ENCODE data around the gene SLC38A4.

The SLC38A4 gene

DNA sequence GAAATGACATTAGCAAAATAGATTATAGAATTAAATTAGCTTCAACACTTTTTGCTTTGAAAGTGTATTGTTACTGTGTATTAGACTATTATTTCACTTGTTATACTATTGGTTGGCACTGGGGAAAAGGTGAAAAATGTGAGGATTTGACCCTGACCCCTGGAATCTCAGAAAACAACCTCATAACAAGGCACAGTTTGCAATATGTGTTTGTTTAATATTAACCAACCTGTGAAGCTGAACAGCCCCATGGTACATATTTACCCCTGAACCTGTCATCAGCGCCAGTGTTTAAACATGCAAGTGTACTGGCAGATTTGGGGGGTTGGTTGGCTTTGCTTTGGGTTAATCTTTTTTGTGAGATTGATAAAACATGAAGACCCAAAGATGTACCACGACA, 11.7 kb downstream of the SLC38A4 start:
- no peak overlapping the region for H3K27ac ChIP-seq (ENCODE audit: low read depth, low read length)
- no peaks in the 10 kb centered on the region for H3K9me3 ChIP-seq (ENCODE audit: control insufficient read depth, insufficient read depth, low read length)
- no peaks in the 10 kb centered on the region for H3K36me3 ChIP-seq (ENCODE audit: control insufficient read depth, insufficient read depth, low read length)
- H3K9ac ChIP-seq (ENCODE audit: low read depth, low read length) = no peak overlapping the region
- H3K27me3 ChIP-seq (ENCODE audit: control insufficient read depth, insufficient read depth, low read length) = no peaks in the 10 kb centered on the region
- no peak overlapping the region for H3K4me3 ChIP-seq (ENCODE audit: low read depth, low read length)
- peaks cover 6% of the 10 kb centered on the region; the same call in 1 of the 2 replicates for H3K4me1 ChIP-seq (ENCODE audit: control insufficient read depth, insufficient read depth, low read length)

DNA sequence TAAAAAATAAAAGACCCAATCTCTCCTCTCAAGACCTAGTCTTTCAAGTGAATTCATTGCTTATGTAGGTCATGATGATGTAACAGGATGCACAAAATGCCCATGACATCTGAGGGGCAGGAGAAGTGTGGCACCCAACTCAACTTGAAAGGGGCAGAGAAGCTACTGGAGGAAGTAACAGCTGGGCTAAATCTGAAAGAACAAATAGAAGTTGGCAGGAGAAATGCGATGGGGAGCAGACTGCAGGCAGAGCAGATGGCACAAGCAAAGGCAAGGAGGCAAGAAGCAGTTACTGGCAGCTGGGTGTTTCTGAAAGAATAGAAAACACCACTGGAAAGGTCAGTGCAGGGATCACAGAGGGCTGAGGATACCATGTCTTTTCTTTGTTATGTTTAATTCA, 14.6 kb downstream of the SLC38A4 start:
- no peaks in the 10 kb centered on the region for H3K9me3 ChIP-seq (ENCODE audit: control insufficient read depth, insufficient read depth, low read length)
- no peak overlapping the region for H3K9ac ChIP-seq (ENCODE audit: low read depth, low read length)
- H3K4me1 ChIP-seq (ENCODE audit: control insufficient read depth, insufficient read depth, low read length) = peaks cover 4% of the 10 kb centered on the region; the same call in 1 of the 2 replicates

DNA sequence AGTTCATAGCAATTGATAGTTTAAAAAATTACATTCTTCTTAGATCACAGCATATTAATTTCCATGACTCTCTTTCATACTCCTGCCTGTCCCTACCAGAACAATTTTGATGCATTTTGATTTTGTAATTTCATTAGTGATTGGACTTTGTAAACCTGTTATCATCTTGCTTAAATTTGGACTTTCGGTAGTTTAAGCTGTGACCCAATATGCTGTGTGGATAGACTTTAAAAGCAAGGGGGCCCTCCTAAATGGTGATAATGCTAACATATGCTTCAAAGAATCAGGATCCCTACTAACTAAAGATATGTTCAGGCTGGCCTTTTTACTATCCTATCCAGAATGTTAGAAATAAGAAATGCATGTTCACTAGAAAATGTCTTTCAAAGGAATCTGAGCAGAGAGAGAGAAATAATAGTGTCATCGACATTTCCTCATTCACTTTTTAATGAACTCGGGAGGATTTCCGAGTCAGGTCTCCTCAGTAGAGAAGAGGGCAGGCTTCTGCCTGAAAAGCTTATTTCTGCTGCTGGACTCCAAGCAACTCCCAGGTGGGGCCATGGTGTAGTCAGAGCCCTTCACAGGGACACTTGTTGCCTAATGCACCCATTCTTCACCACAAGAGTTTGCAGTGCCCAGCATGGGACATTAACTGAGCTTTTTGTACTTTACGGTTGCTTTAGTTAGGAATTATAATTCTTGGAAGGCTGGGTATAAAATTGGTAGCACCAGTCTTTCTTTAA, 16.7 kb downstream of the SLC38A4 start:
- H3K4me1 ChIP-seq (ENCODE audit: control insufficient read depth, insufficient read depth, low read length) = peaks cover 4% of the 10 kb centered on the region; the same call in 1 of the 2 replicates
- no peaks in the 10 kb centered on the region for H3K9me3 ChIP-seq (ENCODE audit: control insufficient read depth, insufficient read depth, low read length)
- no peaks in the 10 kb centered on the region for H3K27me3 ChIP-seq (ENCODE audit: control insufficient read depth, insufficient read depth, low read length)
- no peaks in the 10 kb centered on the region for H3K36me3 ChIP-seq (ENCODE audit: control insufficient read depth, insufficient read depth, low read length)
- no peak overlapping the region for H3K9ac ChIP-seq (ENCODE audit: low read depth, low read length)
- no peak overlapping the region for H3K4me3 ChIP-seq (ENCODE audit: low read depth, low read length)
- no peak overlapping the region for H3K27ac ChIP-seq (ENCODE audit: low read depth, low read length)

More for the DNA sequence above, 14.6 kb downstream of the SLC38A4 start:
- Histone ChIP-seq H3K27ac (ENCODE audit: low read depth, low read length) (no peak overlapping the region), H3K4me3 (ENCODE audit: low read depth, low read length) (no peak overlapping the region), H3K36me3 (ENCODE audit: control insufficient read depth, insufficient read depth, low read length) (no peaks in the 10 kb centered on the region), H3K27me3 (ENCODE audit: control insufficient read depth, insufficient read depth, low read length) (no peaks in the 10 kb centered on the region)

DNA sequence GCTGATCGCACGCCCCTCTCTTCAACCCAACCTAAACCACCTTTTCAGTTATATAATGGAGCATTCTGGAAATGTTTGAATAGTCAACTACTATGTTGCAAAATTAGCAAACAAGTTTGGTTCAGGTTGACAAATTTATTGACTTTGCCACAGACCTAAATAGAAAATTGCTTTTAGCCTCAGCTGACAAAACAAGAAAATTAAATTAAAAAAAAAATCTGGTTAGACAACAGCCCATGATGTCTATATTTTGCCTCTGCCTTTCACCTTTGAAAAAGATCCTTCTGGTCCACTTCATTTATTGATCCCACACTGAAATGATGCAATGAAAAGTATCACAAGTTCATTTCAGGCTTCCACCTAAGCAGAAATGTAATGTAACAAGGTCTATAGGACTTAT, 17.5 kb downstream of the SLC38A4 start:
- H3K4me1 ChIP-seq (ENCODE audit: control insufficient read depth, insufficient read depth, low read length) = peaks cover 4% of the 10 kb centered on the region; the same call in 1 of the 2 replicates
- no peak overlapping the region for H3K9ac ChIP-seq (ENCODE audit: low read depth, low read length)
- H3K9me3 ChIP-seq (ENCODE audit: control insufficient read depth, insufficient read depth, low read length) = no peaks in the 10 kb centered on the region
- H3K27me3 ChIP-seq (ENCODE audit: control insufficient read depth, insufficient read depth, low read length) = no peaks in the 10 kb centered on the region
- no peak overlapping the region for H3K4me3 ChIP-seq (ENCODE audit: low read depth, low read length)
- H3K36me3 ChIP-seq (ENCODE audit: control insufficient read depth, insufficient read depth, low read length) = no peaks in the 10 kb centered on the region
- no peak overlapping the region for H3K27ac ChIP-seq (ENCODE audit: low read depth, low read length)

- Histone ChIP-seq H3K27ac (ENCODE audit: low read depth, low read length) (no peak overlapping the region), H3K27me3 (ENCODE audit: control insufficient read depth, insufficient read depth, low read length) (no peaks in the 10 kb centered on the region), H3K4me3 (ENCODE audit: low read depth, low read length) (no peak overlapping the region), H3K9ac (ENCODE audit: low read depth, low read length) (no peak overlapping the region), H3K9me3 (ENCODE audit: control insufficient read depth, insufficient read depth, low read length) (no peaks in the 10 kb centered on the region), H3K4me1 (ENCODE audit: control insufficient read depth, insufficient read depth, low read length) (0 out of 2 replicates have a peak, but pooled peaks cover under 1% of the 10 kb centered on the region), H3K36me3 (ENCODE audit: control insufficient read depth, insufficient read depth, low read length) (no peaks in the 10 kb centered on the region)
These were observed 21.7 kb downstream of the SLC38A4 start for GRCh38 chr12:46804054-46804453.

DNA sequence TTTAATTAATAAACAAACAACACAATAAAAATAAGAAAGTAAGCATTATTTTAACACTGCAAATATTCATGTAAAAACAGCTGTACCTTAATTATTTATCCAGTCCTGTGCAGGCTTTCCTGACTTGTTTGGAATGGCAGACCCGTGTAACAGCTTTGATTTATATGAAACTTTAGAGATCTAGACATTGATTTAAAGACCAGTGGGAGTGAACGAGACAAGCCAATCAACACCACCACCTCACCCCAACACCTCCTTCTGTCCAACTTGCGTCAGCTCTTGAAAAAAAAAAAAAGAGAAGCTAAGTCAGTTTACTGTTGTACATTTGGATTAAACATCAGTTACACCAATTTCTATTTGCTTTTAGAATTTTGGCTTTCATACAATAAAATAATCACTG, 22.3 kb downstream of the SLC38A4 start:
- H3K4me3 ChIP-seq (ENCODE audit: low read depth, low read length) = no peak overlapping the region
- H3K27ac ChIP-seq (ENCODE audit: low read depth, low read length) = no peak overlapping the region
- no peaks in the 10 kb centered on the region for H3K36me3 ChIP-seq (ENCODE audit: control insufficient read depth, insufficient read depth, low read length)
- no peak overlapping the region for H3K9ac ChIP-seq (ENCODE audit: low read depth, low read length)
- H3K9me3 ChIP-seq (ENCODE audit: control insufficient read depth, insufficient read depth, low read length) = no peaks in the 10 kb centered on the region
- no peaks in the 10 kb centered on the region for H3K4me1 ChIP-seq (ENCODE audit: control insufficient read depth, insufficient read depth, low read length)
- H3K27me3 ChIP-seq (ENCODE audit: control insufficient read depth, insufficient read depth, low read length) = no peaks in the 10 kb centered on the region

DNA sequence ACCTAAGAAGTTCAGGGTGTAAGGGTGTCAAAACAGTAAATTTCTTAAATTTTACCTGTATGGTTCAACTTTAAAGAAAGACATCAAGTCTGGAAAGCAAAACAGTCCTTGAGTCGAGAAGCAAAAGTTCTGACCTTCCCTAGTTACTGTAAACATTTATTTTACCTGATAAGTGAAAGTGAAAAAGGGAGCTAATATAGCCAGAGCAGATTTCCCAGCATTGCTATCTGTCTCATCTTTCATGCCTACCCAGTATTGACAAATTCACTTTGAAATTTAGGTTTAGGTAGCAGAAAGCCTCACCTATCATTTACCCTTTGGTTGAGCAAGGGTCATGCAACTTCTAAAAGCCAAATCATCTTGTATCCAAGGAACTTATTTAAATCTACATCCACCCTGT, 24.5 kb downstream of the SLC38A4 start:
- H3K9me3 ChIP-seq (ENCODE audit: control insufficient read depth, insufficient read depth, low read length) = no peaks in the 10 kb centered on the region
- no peaks in the 10 kb centered on the region for H3K27me3 ChIP-seq (ENCODE audit: control insufficient read depth, insufficient read depth, low read length)
- no peak overlapping the region for H3K9ac ChIP-seq (ENCODE audit: low read depth, low read length)
- H3K36me3 ChIP-seq (ENCODE audit: control insufficient read depth, insufficient read depth, low read length) = no peaks in the 10 kb centered on the region
- no peak overlapping the region for H3K4me3 ChIP-seq (ENCODE audit: low read depth, low read length)
- no peaks in the 10 kb centered on the region for H3K4me1 ChIP-seq (ENCODE audit: control insufficient read depth, insufficient read depth, low read length)
- no peak overlapping the region for H3K27ac ChIP-seq (ENCODE audit: low read depth, low read length)

DNA sequence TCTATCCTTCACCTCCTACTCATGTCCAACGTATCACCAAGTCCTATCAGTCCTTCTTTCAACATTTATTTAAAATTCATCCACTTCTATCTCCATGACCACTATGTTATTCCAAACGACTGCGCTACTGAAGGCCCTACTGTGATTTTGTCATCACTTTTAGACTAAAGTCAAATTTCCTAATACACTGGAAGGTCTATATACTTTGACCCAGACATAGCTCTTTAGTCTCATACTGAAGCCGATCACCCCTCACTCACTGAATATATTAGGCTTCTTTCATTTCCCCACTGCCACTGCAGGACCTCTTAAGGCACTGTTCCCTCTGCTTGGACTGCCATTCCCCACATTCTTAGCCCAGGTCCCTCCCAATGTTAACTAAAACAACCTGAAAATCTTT, 25.6 kb downstream of the SLC38A4 start:
- Histone ChIP-seq H3K27ac (ENCODE audit: low read depth, low read length) (no peak overlapping the region), H3K4me3 (ENCODE audit: low read depth, low read length) (no peak overlapping the region), H3K9ac (ENCODE audit: low read depth, low read length) (no peak overlapping the region), H3K36me3 (ENCODE audit: control insufficient read depth, insufficient read depth, low read length) (no peaks in the 10 kb centered on the region), H3K9me3 (ENCODE audit: control insufficient read depth, insufficient read depth, low read length) (no peaks in the 10 kb centered on the region), H3K27me3 (ENCODE audit: control insufficient read depth, insufficient read depth, low read length) (no peaks in the 10 kb centered on the region), H3K4me1 (ENCODE audit: control insufficient read depth, insufficient read depth, low read length) (no peaks in the 10 kb centered on the region)

GRCh38 chr12:46798648-46799047, 27.1 kb downstream of the SLC38A4 start:
- no peaks in the 10 kb centered on the region for H3K36me3 ChIP-seq (ENCODE audit: control insufficient read depth, insufficient read depth, low read length)
- no peak overlapping the region for H3K4me3 ChIP-seq (ENCODE audit: low read depth, low read length)
- H3K9ac ChIP-seq (ENCODE audit: low read depth, low read length) = no peak overlapping the region
- H3K27ac ChIP-seq (ENCODE audit: low read depth, low read length) = no peak overlapping the region
- H3K4me1 ChIP-seq (ENCODE audit: control insufficient read depth, insufficient read depth, low read length) = no peaks in the 10 kb centered on the region
- H3K9me3 ChIP-seq (ENCODE audit: control insufficient read depth, insufficient read depth, low read length) = no peaks in the 10 kb centered on the region
- no peaks in the 10 kb centered on the region for H3K27me3 ChIP-seq (ENCODE audit: control insufficient read depth, insufficient read depth, low read length)

GRCh38 chr12:46798056-46798455, 27.7 kb downstream of the SLC38A4 start:
- H3K4me1 ChIP-seq (ENCODE audit: control insufficient read depth, insufficient read depth, low read length) = no peaks in the 10 kb centered on the region
- no peaks in the 10 kb centered on the region for H3K9me3 ChIP-seq (ENCODE audit: control insufficient read depth, insufficient read depth, low read length)
- H3K4me3 ChIP-seq (ENCODE audit: low read depth, low read length) = no peak overlapping the region
- no peaks in the 10 kb centered on the region for H3K36me3 ChIP-seq (ENCODE audit: control insufficient read depth, insufficient read depth, low read length)
- H3K9ac ChIP-seq (ENCODE audit: low read depth, low read length) = no peak overlapping the region
- no peaks in the 10 kb centered on the region for H3K27me3 ChIP-seq (ENCODE audit: control insufficient read depth, insufficient read depth, low read length)
- H3K27ac ChIP-seq (ENCODE audit: low read depth, low read length) = no peak overlapping the region

GRCh38 chr12:46795988-46796387, 29.8 kb downstream of the SLC38A4 start:
- Histone ChIP-seq H3K9ac (ENCODE audit: low read depth, low read length) (no peak overlapping the region), H3K27me3 (ENCODE audit: control insufficient read depth, insufficient read depth, low read length) (no peaks in the 10 kb centered on the region), H3K4me3 (ENCODE audit: low read depth, low read length) (no peak overlapping the region), H3K27ac (ENCODE audit: low read depth, low read length) (no peak overlapping the region), H3K9me3 (ENCODE audit: control insufficient read depth, insufficient read depth, low read length) (no peaks in the 10 kb centered on the region), H3K4me1 (ENCODE audit: control insufficient read depth, insufficient read depth, low read length) (no peaks in the 10 kb centered on the region), H3K36me3 (ENCODE audit: control insufficient read depth, insufficient read depth, low read length) (no peaks in the 10 kb centered on the region)

All from HUES48 (cell line).